GM12892 (cell line): ENCODE data around the gene SNX30.

Experiments used
- POLR2A ChIP-seq: IDR thresholded peaks from 2 replicates; pipeline ENCODE4 v1.6.1; 2011; ENCODE audit warnings: low read depth, low read length, control low read depth
- POLR2AphosphoS5 ChIP-seq: IDR thresholded peaks from 2 replicates; pipeline ENCODE4 v1.6.1; 2011; ENCODE audit warnings: low read depth, low read length, control low read depth

GRCh38 chr9:112898872-112899311 lies 148.3 kb downstream of the SNX30 start:
- no peak for TF ChIP-seq POLR2A
- no peak for TF ChIP-seq POLR2AphosphoS5
